OCI-M2 (cell line): Measurements from ENCODE around the gene LRRC73.
"Not testable (repeated sequence)": the region's sequence is repeated elsewhere in the genome, so short reads cannot be mapped to it uniquely, and the experiment has no call there.

Experiments
- DNase-seq: peaks from one replicate; lab custom pipeline; 2025; ENCODE audit not compliant: unreplicated experiment; lab: John Stamatoyannopoulos, UW

Gene LRRC73, protein sequence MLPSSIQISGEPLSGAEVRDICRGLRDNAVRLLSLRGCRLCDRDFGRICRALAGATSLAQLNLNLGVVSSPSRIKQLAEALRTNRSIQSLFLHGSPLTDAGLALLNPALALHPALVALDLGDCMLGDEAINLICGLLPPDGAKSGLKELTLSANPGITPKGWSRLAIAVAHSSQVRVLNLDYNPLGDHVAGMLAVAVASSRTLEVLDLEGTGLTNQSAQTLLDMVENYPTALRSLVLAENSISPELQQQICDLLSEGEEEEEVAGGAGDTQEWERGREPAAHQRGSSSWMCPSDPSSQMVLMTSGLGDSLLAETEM

DNA sequence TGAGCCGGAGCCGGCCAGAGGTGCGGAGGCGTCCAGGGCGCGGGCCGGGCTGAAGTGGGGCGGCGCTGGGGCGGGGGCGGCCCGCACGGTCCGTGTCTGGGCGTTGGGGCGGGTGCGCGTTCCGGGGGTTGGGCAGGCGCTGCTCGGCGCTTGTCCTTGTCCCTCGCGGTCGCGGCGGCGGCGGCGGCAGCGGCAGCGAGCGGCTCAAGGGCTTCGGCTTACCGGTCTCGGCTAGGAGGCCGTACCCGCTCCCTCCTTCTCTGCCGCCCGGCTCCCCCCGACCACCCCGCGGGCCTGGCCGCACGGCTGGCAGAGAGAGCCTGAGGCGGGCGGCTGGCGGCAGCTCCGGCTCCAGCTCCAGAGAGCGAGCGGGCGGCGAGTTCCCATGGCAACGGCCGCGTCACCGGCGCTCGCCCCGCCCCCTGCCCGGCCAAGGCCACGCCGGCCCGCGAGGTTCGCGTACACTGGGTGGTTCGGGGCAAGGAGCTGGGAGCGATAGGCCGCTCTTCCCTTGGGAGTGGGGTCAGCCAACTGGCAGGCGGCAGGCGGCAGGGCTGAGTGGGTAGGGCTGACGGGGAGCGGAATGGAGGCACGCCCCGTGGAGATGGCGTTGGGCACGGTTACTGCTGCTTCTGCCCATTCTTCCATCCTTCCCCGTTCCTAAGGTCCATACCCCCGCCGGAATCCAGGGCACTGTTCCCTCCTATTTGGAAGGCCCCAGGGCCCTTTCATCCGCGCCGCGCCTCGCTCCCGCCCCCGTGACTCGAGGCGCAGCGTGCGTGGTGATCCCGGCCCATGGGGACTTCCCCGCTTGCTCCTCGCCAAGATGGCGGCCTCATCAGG lies at the start of gene LRRC73:
Gene LRRC73 (minus strand): TSS at position 363 of the 843 bp plus-strand sequence. CDS start 561 bp downstream, outside the sequence.
- no peak for DNase-seq

DNA sequence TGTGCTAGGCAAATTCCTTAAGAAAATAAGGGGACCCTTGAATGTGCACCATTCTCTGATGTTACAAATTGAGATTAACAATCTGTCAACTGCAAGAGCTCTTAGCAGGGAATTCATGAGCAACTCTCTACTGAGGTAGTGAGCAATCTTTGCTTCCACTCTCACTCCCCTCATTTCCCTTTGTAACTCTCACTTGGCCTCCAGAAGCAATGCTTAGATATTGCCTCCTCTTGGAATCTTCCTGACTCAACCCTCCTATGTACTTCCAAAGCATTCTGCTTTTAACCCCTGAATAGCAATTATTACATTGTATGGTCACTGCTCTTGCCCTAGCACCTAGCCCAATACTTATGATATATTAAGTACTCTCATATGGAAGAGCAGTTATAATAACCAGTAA lies 49.2 kb upstream of the LRRC73 start:
- no peak for DNase-seq

DNA sequence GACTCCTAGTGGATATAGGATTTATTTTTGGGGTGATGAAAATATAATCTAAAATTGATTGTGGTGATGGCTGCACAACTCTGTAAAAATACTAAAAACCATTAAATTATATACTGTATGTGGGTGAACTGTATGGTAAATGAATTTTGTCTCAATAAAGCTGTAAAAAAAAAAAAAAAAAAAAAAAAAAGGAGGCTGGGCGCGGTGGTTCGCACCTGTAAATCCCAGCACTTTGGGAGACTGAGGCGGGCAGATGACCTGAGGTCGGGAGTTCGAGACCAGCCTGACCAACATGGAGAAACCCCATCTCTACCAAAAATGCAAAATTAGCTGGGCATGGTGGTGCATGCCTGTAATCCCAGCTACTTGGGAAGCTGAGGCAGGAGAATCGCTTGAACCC lies 47.5 kb upstream of the LRRC73 start:
- not testable (repeated sequence) for DNase-seq

DNA sequence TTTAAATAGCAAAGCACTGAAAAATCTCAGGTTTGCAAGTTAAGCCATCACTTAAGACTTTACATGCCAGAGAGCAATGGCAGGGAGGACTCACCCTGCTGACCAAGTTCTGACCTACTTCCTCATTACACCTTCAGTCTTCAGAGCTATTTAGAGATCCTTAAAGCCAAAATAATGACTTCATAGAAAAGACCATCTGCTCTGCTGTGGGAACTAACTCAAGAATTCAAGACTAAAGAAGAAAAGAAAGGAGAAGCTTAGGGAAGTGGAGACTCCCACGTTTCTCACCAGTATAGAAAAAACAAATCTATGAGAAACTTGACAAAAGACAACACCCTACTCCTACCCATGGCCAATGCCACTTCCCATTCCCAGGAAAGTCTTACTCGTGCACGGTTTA lies 37.1 kb upstream of the LRRC73 start:
- no peak for DNase-seq

DNA sequence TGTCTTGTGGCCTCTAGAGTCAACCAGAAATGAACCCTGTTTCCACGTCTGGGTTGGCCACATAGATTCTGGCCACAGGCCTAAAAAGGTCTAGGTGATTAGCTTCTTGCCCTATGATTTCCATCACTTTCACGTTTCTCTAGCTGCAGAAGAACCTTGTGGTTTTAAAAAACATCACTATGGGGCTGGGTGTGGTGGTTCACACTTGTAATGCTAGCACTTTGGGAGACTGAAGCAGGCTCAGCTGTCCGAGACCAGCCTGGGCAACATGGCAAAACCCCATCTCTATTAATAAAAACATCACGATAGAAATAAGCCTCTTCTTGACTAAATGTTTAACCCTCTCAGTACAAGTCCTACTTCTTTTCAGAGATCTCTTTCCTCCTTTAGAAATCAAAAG lies 34.3 kb upstream of the LRRC73 start:
- DNase-seq, result no peak

DNA sequence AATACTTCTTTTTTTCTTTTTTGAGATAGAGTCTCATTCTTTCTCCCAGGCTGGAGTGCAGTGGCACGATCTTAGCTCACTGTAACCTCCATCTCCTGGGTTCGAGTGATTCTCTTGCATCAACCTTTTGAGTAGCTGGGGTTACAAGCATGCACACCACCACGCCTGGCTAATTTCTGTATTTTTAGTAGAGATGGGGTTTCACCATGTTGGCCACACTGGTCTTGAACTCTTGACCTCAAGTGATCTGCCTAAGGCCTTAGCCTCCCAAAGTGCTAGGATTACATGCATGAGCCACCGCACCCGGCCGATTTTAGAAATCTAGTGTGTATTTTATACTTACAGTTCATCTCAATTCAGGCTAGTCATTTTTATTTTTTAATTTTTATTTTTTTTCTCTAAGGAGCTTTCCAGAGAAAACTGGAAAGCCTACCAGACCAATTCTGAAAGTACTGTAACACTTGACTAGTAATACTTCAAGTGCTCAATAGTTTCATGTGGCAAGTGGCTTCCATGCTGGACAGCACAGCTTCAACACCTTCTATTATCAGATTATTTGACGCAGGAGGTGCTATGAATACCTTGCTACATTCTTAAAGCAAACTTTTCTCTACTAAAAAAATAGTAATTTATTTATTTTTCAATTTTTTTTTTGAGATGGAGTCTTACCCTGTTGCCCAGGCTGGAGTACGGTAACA lies 31.8 kb upstream of the LRRC73 start:
- DNase-seq, result no peak

DNA sequence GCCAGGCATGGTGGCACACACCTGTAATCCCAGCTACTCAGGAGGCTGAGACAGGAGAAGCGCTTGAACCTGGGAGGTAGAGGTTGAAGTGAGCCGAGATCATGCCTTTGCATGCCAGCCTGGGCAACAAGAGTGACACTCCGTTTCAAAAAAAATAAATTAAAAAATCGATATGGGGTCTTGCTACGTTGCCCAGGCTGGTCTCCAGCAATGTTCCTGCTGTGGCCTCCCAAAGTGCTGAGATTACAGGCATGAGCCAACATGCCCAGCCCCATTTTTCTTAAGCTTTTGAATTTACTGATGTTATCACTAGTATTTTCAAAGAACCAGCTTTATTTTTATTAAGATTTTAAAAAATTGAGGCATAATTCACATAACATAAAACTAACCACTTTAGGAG lies 30.4 kb upstream of the LRRC73 start:
- DNase-seq, result no peak

DNA sequence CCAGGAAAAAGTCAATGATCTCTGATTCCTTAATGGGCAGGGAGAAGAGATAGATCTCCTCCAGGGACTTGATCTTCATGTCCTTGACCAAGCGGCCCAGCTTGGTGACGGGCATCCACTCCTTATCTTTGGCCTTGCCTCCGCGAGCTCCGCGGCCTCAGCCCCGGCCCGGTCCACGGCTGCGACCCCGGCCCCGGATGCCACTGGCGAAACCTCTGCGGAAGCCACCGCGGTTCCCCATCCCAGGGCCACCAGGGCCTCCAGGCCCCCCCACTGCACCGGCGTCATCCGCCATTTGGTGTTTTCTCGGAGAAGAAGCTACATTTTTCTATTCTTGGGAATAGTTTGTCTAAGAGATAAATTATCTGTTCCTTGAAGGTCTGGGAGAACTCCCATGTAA lies 29.3 kb upstream of the LRRC73 start:
- DNase-seq, result not testable (repeated sequence)

DNA sequence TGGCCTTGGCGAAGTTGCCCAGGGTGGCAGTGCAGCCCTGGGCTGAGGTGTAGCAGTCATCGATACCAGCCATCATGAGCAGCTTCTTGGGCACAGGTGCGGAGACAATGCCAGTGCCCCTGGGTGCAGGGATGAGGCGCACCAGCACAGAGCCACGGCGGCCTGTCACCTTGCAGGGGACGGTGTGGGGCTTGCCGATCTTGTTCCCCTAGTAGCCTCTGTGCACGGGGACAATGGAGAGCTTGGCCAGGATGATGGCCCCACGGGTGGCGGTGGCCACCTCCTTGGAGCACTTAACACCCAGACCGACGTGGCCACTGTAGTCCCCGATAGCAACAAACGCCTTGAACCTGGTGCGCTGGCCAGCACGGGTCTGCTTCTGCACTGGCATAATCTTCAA lies 28.8 kb upstream of the LRRC73 start:
- DNase-seq, result not testable (repeated sequence)

DNA sequence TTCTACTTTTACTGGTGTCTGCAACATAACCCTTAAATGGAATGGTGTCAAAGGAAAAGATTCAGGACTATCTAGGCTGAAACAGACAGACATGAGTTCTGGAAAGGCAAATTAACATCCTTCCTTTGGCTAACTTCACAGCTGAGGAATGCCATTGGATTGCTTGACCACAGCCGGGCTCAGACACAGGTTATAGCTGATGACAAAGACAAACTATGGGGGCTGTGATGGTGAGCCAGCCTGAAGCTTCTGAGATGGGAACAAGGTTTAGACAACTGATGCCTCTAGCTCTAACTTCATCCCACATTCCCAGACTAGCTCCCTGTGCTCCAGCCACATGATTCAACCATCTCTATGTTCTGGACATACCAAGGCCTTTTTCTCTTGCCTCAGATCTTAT lies 22.1 kb upstream of the LRRC73 start:
- no peak for DNase-seq

DNA sequence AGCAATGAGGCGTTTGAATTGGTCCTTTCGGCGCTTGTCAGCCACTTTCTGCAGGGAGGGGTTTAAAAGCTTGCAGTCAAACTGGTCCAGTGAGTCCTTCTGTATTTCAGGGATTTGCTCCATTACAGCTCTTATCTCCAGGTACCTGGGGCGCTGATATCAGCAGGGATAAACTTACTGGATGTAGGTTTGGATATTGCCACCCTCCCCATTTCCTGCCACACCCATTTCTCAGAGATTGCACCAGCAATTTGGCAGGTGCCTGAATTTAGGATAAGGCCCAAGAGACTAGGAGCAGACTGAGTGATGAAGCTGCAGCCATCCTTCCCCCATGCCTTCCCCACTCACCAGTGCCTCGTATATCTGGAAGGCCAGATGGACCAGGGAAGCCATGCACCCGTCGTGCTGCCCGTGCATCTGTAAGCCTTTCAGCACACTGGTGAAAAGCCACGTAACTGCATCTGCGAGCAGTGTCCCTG lies 14.4 kb upstream of the LRRC73 start:
- no peak for DNase-seq

DNA sequence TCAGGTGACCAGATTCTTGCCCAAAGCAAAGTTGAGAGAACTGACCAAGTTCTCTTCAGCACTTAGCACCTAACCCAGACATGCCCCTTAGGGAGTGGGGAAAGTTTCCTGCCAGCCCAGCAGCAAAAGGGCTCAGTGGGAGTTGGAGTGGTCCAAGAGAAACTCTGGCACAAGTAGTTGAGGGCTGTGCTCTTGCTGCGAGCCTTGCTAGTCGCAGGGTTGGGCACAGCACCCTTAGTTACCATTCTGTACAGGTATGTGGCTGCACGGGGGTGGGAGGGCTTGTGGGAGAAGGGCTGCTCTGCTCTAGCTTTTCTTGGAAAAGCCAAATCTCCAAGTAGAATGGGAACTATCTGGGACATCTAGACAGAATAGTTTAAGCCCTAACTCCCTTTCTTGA lies 13.1 kb upstream of the LRRC73 start:
- DNase-seq, result no peak

DNA sequence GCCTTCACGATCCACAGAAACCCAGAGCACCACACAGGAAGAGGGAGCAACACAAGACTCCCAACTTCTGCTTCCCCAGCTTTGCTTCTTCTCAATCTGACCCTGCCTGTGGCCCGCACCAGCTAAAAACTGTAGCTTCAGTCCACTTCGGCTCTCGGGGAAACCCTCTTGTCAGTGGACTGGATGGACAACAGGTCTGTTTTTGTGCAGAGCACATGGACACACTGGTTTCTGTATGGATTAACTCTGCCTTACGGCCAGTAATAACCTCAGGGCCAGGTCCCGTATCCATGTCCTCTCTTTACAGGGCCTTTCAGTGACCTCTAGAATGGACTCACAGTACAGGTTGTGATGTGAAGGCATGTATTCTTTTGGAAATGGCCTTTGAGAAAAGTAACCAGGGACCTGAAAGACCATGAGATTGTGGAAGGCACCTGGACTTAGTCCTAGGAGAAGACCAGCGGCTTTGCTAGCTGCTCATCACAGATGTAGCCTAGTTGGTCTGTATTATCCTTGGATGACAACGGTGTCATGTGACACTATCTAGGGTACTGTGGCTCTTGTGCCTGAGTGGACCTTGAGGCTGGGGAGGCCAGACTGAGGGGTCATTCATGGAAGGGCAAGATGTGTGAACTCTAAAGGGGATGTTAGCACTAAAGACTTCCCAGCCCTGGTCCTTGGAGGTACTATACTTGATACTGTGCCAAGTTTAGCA lies 12.6 kb upstream of the LRRC73 start:
- no peak for DNase-seq

DNA sequence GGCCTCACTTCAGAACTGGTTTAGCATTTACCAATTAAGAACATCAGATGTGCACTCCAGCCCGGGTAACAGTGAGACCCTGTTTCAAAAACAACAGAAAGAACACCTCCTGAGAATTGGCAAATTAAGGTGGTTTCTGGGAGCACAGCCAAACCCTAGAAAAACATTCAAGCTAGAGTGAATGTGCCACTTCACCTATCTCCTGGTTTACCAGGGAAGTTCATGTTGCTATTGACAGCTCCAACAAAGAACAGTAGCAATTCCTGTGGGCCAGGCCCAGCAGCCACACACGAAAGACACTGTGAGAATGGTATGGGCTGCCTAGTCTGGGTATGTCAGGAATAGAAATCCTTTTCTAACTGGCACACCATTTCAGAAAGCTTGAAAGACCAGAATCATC lies 11.7 kb upstream of the LRRC73 start:
- DNase-seq, result no peak

DNA sequence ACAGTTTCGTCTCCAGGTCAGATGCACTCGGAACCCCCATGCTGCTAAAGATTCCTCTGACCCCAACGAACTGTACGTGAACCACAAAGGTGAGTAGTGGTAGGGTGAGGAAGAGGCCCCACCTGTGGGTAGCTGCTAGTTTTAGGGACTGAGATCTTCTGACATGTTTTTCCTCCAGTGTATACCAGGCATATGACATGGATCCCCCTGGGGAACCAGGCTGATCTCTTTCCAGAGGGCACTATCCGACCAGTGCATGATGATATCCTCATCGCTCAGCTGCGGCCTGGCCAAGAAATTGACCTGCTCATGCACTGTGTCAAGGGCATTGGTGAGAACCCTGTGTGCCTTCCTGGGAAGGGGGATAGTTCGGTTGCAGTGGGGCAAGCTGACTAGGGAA lies 10.0 kb upstream of the LRRC73 start:
- DNase-seq, result no peak

DNA sequence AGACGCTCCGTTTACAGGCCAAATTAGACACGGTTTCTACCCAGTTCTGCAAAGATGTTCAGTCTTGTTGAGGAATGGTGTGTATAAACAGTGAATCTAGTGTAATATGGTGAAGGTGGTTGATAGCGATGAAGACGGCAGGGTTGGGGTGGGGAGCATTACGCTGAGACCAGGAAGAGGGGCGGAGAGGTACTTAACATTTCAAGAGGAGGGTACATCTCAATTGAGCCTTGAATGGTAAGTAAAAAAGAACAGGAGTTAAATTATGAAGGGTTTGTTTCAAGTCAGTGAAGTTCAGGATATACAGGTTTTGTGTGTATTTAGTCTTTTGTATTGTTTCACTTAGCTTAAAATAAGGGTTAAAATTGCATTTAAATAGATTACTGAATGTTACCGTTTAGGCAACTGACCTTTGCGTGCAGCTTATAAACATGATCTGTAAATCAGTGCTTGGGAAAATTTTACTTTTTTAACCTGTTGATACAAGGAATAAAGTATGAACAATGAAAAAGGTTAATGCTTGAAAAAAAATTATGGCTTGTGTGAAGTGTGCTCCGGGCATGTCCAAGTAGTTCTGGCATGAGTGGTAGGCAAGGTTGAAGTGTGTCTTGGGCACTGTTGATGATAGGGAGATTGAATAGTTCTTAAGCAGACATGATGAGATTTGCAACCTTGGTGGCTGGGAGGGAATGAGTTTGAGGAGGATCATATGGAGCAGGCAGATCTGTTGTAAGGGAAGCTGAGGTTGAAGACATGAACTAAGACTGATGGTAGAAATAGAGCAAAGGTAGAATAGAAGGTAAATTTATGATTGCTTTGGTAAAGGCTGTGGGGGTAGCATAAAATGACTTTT lies 7.6 kb upstream of the LRRC73 start:
- DNase-seq, result no peak

DNA sequence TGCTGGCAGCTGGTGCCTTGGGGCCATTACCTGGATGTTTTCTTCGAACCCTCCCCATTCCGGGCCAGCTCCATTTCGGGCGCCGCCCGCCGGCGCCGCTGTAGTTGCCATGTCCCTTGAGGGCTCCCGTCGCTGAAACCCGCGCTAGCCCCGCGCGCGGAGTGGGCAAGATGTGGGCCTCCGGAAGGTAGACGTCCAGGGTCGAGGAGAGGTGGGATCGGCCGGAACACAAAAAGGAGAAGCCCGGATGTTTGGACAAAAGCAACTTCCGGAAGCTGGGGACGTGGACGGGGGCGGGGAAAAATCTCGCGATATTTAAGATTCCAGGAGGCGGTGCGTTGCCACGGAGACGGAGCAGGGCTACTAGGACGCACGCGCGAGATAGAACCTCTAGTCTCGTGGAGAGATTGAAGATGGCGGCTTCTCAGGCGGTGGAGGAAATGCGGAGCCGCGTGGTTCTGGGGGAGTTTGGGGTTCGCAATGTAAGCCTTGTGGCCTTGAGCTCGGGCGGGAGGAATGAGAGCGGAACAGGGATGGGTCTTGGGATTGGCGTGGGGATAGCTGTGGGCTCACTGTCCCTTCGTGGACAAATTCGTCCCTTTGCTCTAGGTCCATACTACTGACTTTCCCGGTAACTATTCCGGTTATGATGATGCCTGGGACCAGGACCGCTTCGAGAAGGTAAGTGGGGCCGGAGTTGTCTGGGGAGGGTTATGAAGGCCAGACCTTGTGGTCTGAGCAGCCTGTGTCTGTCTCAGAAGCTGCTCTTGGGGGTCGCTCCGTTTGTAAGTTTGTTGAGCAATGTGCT lies 6.8 kb upstream of the LRRC73 start, which contains the start of the genes POLR1C and YIPF3:
Gene POLR1C (plus strand): TSS at position 393 of the 808 bp plus-strand sequence. CDS start 21 bp downstream, at position 414.
Gene YIPF3 (minus strand): TSS at position 230 of the 808 bp plus-strand sequence. CDS start 119 bp downstream, at position 111.
- peak; percentile 90 for DNase-seq

DNA sequence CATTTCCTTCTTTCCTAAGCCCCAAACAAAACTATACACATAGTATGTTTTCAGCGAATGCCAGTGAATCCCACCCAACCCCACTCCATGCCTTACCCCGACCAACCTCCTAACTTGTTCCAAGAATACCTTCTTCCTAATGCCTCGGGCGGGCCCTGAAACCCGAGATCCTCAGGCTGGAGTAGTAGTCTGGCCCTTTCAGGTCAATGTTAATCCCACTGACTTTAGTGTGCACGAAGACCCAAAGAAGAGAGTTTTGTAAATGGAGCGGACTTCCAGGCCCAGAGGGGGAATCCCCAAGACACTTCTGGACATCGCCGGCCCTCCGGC lies 6.2 kb upstream of the LRRC73 start:
- DNase-seq, result no peak

DNA sequence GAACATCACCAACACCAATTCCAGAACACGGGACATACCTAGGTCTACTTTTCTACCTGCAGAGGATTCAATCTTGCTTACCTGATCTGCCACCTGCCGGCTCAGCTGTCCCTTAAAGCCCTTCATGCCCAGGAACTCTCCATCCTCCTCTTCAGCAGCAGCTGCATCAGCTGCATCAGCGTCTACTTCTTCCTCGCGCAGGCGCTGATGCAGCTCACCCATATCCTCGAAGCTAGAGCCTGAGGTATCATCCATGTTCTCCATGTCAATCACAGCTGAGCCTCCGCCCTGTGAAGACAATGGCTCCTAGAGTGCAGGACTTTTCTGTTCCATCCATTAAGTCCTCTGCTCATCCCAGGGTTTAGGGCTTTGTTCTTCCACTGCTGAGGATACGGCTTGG lies 5.7 kb upstream of the LRRC73 start:
- DNase-seq, result no peak
